ENCODE measurements around the gene TIPIN.
"Not testable (repeated sequence)": the region's sequence is repeated elsewhere in the genome, so short reads cannot be mapped to it uniquely, and the experiment has no call there.

TIPIN gene, protein sequence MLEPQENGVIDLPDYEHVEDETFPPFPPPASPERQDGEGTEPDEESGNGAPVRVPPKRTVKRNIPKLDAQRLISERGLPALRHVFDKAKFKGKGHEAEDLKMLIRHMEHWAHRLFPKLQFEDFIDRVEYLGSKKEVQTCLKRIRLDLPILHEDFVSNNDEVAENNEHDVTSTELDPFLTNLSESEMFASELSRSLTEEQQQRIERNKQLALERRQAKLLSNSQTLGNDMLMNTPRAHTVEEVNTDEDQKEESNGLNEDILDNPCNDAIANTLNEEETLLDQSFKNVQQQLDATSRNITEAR

GRCh38 chr15:66356359-66357236, at the start of gene TIPIN:
TSS of gene TIPIN (minus strand) at chr15:66356685. CDS start at chr15:66352947, 3,738 bp downstream.
- peak; percentile 97 for DNase-seq

DNA sequence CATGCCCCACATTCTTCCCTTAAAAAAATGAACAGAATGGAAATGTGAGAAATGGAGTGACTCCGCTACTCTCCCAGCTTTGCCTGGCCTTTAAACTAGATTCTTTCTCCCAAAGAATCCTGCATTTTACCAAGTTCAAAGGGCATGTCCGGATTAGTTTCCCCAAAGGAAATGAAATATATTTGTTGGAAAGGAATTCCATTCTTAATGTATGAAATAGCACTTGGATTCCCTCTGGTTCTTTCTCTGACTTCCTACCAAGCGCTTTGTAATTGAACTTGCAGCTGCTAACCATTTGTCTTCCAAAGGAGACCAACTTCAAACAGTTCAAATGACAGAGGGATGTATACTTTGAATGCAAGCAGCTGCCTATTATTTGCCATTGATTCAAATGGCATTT, 49.1 kb upstream of the TIPIN start:
- DNase-seq = no peak

DNA sequence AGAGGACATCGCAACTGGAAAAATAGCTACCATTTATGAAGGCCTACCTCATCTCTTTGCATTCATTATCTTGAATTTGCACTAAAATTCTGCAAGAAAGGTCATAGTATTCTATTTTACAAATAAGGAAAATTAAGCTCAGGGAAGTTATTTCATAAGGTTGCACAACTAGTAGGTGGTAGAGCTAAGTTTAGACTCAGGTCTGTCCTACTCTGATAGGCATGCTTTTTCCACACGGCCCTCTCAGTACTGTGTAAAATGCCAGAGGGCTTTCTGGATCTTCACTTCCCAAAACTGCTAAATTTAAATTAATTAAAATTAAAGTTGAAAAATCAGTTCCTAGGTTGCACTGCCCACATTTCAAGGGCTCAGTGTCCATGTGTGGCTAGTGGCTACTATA, 48.5 kb upstream of the TIPIN start:
- DNase-seq = no peak

GRCh38 chr15:66404532-66404931, 48.0 kb upstream of the TIPIN start:
- no peak for DNase-seq

DNA sequence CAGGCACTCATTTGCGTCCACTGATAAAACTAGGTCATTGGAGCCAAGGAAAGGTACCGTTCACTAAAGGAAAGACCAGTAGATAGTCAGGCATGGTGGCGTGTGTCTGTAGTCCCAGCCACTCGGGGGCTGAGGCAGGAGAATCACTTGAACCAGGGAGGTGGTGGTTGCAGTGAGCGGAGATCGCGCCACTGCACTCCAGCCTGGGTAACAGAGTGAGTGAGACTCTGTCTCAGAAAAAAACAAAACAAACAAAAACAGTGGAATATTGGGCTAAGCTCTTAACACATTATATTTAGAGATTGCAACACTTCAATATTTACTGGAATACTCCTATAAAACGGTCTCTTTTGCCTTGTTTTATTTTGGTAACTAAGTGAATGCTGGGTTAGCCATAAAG, 47.6 kb upstream of the TIPIN start:
- no peak for DNase-seq

DNA sequence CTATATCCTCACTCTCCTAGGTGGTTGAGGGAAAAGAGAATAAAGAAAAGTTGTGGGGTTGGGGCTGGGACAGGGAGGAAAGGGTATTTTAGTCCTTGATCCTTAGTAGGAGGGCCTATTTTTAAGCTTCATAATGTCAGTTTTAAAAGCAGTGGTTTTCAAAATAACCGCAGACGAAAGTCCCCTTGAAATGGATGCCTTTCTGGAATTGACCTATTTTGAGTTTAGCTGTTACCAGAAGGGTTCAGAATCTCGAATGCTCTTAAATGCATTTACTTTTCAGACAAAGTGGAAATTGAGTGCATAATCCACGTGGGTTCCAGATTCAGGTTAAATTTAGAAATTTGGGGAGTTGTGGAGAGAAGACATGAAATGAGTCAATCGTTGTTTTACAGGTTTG, 46.8 kb upstream of the TIPIN start:
- DNase-seq = no peak

- no peak for DNase-seq
Observed at GRCh38 chr15:66402761-66403284, 46.3 kb upstream of the TIPIN start.

DNA sequence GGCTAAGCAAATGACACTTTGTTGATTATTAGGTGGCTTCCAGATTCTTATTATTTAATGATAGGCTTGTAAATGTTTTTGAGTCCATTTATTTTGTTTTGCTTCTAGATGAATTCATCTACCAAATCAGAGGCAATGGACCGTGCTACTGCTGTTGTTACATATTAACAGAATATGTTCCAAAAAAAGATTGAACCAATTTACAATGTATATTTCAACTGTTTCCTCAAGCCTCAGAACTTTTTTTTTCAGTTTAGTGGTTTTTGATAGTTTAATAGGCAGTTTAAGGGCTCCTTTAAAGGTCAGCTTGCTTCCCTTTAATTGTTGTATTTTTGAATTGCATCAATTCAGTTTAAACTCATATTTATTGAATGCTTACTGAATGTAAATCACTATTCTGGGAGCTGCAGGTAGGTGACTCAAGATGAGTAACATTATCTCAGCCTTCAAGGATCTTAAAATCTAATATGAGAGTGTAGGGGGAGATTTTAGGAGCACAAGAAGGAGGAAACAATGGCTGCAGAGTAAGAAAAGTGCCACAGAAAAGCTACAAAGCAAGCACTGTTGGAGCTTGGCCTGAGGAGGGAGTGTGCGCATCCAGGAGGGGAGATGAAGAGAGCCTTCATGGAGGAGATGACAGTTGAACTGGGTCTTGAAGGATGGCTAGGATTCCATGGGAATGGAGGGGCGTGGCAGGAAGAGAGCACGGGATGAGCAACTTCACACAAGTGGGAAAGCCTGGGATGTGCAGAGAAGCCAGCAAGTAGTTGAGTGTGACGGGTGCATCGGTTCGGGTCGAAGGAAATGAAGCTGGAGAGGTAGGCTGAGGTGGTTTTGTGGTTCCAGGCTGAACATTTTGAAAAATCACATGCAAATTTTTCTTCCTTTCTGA, 44.9 kb upstream of the TIPIN start:
- no peak for DNase-seq

- no peak for DNase-seq
Observed at GRCh38 chr15:66400351-66400774, 43.9 kb upstream of the TIPIN start.

DNA sequence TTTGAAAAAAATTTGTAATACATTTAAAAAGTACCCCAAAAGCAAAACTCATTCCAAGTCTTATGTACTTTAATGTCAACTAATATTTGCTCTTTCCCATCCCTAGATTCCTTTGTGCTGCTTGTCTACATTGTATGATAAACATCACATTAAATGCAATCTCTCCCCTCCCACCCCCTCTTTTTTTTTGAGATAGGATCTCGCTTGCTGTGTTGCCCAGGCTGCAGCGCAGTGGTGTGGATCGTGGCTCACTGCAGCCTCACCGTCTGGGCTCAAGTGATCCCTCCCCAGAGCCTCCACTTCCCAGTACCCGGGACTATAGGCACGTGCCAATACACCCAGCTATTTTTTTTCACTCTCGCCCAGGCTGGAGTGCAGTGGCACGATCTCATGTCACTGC, 42.8 kb upstream of the TIPIN start:
- DNase-seq = no peak

DNA sequence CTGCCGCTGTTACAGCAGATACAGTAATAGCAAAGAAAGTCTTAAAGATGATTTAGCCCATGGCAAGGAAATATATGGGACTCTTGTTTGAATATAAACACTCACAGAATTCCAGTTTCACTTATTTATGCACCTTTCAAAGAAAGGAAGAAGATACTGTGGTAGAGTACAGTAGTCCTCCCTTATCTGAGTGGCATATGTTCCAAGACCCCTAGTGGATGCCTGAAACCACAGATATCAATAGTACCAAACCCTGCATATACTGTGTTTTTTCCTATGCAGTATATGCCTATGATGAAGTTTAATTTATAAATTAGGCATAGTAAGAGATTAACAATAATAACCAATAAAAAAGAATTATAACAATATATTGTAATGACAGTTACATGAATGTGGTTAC, 38.4 kb upstream of the TIPIN start:
- no peak for DNase-seq

DNA sequence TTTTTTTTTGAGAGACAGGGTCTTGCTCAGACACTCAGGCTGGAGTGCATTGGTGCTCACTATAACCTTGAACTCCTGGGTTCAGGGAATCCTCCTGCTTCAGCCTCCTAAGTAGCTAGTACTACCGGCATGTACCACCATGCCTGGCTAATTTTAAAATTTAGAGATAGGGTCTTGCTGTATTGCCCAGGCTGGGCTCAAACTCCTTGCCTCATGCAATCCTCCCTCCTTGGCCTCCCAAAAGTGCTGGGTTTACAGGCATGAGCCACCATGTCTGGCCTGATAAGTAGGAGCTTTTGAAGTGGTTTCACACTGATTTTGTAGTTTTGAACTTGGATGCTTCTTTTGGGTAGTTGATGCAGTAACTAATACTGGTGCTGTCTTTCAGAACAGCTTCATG, 38.0 kb upstream of the TIPIN start:
- no peak for DNase-seq

GRCh38 chr15:66393037-66393436, 36.6 kb upstream of the TIPIN start:
- not testable (repeated sequence) for DNase-seq

DNA sequence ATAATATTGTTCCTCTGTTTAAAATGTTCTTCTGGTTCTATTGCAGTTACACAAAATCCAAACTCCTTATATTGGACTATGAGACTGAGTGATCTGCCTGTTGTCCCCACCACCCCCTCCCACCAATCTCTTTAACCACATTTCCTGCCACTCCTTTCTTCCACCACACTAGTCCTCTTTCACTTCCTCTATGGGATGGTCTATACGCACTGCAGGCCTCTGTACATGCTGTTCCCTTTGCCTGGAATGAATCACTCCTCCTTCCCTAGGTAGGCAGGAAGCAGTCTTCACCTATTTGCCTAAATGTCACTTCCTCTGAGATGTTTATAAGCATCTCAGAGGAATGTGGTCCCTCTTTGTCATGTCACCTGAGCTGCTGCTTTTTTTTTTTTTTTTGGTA, 34.2 kb upstream of the TIPIN start:
- DNase-seq = no peak

- no peak for DNase-seq
Observed at GRCh38 chr15:66389859-66390381, 33.4 kb upstream of the TIPIN start.

DNA sequence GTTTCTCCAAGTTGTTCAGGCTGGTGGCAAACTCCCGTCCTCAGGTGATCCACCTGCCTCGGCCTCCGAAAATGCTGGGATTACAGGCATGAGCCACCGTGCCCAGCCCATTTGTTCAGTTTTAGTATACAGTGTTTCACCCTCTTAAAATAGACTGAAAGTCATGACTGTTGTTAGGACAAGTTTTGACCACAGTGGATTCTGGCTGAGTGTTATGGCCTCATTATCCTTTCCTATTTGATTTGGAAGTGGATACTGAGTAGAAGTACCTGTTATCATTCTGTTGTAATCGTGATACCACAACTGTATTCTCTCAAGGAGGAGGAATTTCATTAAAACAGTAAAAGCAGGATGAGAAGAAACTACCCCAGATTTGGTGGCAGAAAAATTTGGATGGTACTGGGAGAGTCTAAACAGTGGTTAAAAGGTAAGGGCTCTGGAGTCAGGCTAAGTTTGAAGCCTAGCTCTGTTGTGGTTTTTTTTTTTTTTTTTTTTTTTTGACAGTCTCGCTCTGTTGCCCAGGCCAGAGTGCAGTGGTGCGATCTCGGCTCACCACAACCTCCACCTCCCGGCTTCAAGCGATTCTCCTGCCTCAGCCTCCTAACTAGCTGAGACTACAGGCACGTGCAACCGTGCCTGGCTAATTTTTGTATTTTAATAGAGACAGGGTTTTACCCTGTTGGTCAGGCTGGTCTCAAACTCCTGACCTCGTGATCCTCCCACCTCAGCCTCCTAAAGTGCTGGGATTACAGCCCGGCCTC, 32.8 kb upstream of the TIPIN start:
- DNase-seq = no peak

GRCh38 chr15:66388576-66388975, 32.1 kb upstream of the TIPIN start:
- DNase-seq = no peak

GRCh38 chr15:66388043-66388363, 31.5 kb upstream of the TIPIN start:
- no peak for DNase-seq

GRCh38 chr15:66387163-66388042, 30.9 kb upstream of the TIPIN start:
- DNase-seq = peak; percentile 85

DNA sequence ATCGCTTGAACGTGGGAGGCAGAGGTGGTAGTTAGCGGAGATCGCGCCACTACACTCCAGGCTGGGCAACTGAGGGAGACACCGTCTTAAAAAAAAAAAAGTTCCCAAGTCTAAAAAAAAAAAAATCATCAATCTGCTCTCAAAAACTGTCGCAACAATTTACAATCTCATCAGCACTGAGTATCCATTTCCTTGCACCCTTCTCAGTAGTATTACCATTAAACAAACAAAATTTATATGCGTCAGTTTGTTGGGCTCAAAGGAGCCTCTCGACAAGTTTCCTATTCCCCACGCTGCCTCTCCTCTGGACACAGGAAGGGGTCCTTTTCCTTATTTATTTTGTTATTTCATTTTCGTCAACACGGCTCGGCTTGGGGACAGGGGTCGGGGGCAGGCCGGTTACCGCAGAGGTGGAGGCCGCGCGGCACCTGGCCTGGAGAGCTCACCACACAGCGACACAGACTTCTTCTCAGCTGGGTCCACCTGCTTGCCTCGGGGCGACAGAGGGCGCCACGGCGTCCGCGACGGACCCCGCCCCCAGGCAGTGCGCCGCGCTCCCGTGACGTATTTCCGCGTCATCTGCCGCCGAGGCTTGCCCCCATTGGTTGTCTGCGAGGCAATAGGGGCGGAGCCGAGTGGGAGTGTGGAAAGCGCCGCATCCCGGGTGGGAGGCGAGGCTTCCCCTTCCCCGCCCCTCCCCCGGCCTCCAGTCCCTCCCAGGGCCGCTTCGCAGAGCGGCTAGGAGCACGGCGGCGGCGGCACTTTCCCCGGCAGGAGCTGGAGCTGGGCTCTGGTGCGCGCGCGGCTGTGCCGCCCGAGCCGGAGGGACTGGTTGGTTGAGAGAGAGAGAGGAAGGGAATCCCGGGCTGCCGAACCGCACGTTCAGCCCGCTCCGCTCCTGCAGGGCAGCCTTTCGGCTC, 30.0 kb upstream of the TIPIN start, which contains the start of gene MAP2K1:
TSS of gene MAP2K1 (plus strand) at position 709 of the 920 bp plus-strand sequence. CDS start 436 bp downstream, outside the sequence.
- peak; percentile 98 for DNase-seq

Measured in activated naive CD4-positive, alpha-beta T cell treated with Interleukin-2 at 50 U/mL for 16 hours (primary cell).